HG03439 (cell line): ENCODE data around the gene CMTR1.
"Not testable (repeated sequence)": the region's sequence is repeated elsewhere in the genome, so short reads cannot be mapped to it uniquely, and the experiment has no call there.

Experiments used
- ATAC-seq: cut with Tn5 transposase; IDR thresholded peaks from one replicate; pipeline ENCODE4 v1.9.1; 2021; ENCODE audit warnings: mild to moderate bottlenecking, moderate library complexity; ENCODE audit not compliant: unreplicated experiment

The CMTR1 gene

GRCh38 chr6:37435373-37435772, 2.4 kb downstream of the CMTR1 start:
- ATAC-seq = no peak

GRCh38 chr6:37435816-37436215, 2.8 kb downstream of the CMTR1 start:
- ATAC-seq = no peak

- no peak for ATAC-seq
These were observed 5.9 kb downstream of the CMTR1 start for GRCh38 chr6:37438930-37439329.

- ATAC-seq = no peak
These were observed 8.6 kb downstream of the CMTR1 start for GRCh38 chr6:37441651-37442050.

GRCh38 chr6:37442416-37443215, 9.6 kb downstream of the CMTR1 start:
- no peak for ATAC-seq

GRCh38 chr6:37443216-37443542, 10.2 kb downstream of the CMTR1 start:
- ATAC-seq = not testable (repeated sequence)

- no peak for ATAC-seq
These were observed 17.0 kb downstream of the CMTR1 start for GRCh38 chr6:37449984-37450383.

- ATAC-seq = no peak
These were observed 18.6 kb downstream of the CMTR1 start for GRCh38 chr6:37451441-37452193.

- ATAC-seq = no peak
These were observed 19.5 kb downstream of the CMTR1 start for GRCh38 chr6:37452522-37452921.

- ATAC-seq = no peak
These were observed 21.6 kb downstream of the CMTR1 start for GRCh38 chr6:37454420-37455140.

GRCh38 chr6:37456126-37456525, 23.1 kb downstream of the CMTR1 start:
- ATAC-seq = no peak

GRCh38 chr6:37456816-37457560, 24.0 kb downstream of the CMTR1 start:
- no peak for ATAC-seq

GRCh38 chr6:37459981-37460800, 27.2 kb downstream of the CMTR1 start:
- ATAC-seq = no peak

GRCh38 chr6:37460805-37461204, 27.8 kb downstream of the CMTR1 start:
- no peak for ATAC-seq

GRCh38 chr6:37463110-37463509, 30.1 kb downstream of the CMTR1 start:
- ATAC-seq = no peak

GRCh38 chr6:37467718-37468117, 34.7 kb downstream of the CMTR1 start:
- ATAC-seq = no peak

- ATAC-seq = no peak
These were observed 40.5 kb downstream of the CMTR1 start for GRCh38 chr6:37473364-37474095.

- ATAC-seq = no peak
These were observed 41.3 kb downstream of the CMTR1 start for GRCh38 chr6:37474316-37474715.

- no peak for ATAC-seq
These were observed 44.2 kb downstream of the CMTR1 start for GRCh38 chr6:37477191-37477590.
